ENCODE results near the gene LMCD1.

GRCh38 chr3:8539419-8539818 lies 37.8 kb downstream of the LMCD1 start:
- TF ChIP-seq, protein P1, sequence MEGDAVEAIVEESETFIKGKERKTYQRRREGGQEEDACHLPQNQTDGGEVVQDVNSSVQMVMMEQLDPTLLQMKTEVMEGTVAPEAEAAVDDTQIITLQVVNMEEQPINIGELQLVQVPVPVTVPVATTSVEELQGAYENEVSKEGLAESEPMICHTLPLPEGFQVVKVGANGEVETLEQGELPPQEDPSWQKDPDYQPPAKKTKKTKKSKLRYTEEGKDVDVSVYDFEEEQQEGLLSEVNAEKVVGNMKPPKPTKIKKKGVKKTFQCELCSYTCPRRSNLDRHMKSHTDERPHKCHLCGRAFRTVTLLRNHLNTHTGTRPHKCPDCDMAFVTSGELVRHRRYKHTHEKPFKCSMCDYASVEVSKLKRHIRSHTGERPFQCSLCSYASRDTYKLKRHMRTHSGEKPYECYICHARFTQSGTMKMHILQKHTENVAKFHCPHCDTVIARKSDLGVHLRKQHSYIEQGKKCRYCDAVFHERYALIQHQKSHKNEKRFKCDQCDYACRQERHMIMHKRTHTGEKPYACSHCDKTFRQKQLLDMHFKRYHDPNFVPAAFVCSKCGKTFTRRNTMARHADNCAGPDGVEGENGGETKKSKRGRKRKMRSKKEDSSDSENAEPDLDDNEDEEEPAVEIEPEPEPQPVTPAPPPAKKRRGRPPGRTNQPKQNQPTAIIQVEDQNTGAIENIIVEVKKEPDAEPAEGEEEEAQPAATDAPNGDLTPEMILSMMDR (IDR thresholded peaks at IDR 0.05) = no peak
- TF ChIP-seq POLR2A (IDR thresholded peaks at IDR 0.05; ENCODE audit: low read depth) (no peak), POLR2AphosphoS5 (IDR thresholded peaks at IDR 0.05) (no peak), EP300 (IDR thresholded peaks at IDR 0.05) (no peak)
